ENCODE measurements around the gene GRM7. TPM values are rescaled to one million over a fixed set of nuclear protein-coding genes. Genes with fewer than 3 reads are reported as not detected.

Gene GRM7
- total RNA-seq, 4 donors from 2014 or later = 0.09 TPM; not detected in 3

DNA sequence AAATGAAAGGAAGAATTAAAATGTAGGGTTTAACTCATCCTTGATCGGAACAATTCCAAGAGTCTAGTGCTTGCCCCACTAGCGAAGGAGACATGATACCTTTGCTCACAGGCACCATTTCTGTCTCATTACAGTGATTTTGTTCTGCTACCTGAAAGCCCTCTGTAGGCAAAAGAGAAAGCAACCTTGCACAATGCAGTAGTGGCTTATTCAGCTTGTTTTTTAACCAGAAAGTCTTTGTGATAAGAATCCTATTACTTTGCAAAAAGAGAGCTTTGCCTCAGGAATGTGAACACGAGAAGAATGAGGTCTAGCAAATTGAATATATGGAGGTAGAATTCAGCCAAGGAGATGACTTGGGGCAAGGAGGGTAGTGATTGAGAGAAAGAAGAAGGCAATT lies 684.4 kb downstream of the GRM7 start:
- H3K9me3 ChIP-seq = no peaks in the 10 kb centered on the region
- WGBS, 2 donors = 81 to 83% methylated on average over 3 of the region's 3 CpGs
- no peaks in the 10 kb centered on the region for H3K27me3 ChIP-seq
- no peaks in the 10 kb centered on the region for H3K36me3 ChIP-seq
- no peak overlapping the region for H3K27ac ChIP-seq
- no peaks in the 10 kb centered on the region for H3K4me1 ChIP-seq
- no peak for DNase-seq
- TF ChIP-seq, protein P1, sequence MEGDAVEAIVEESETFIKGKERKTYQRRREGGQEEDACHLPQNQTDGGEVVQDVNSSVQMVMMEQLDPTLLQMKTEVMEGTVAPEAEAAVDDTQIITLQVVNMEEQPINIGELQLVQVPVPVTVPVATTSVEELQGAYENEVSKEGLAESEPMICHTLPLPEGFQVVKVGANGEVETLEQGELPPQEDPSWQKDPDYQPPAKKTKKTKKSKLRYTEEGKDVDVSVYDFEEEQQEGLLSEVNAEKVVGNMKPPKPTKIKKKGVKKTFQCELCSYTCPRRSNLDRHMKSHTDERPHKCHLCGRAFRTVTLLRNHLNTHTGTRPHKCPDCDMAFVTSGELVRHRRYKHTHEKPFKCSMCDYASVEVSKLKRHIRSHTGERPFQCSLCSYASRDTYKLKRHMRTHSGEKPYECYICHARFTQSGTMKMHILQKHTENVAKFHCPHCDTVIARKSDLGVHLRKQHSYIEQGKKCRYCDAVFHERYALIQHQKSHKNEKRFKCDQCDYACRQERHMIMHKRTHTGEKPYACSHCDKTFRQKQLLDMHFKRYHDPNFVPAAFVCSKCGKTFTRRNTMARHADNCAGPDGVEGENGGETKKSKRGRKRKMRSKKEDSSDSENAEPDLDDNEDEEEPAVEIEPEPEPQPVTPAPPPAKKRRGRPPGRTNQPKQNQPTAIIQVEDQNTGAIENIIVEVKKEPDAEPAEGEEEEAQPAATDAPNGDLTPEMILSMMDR (IDR thresholded peaks at IDR 0.05) = no peak
- no peak for TF ChIP-seq POLR2A (IDR thresholded peaks at IDR 0.05)
- intact Hi-C loops (cut with DNase I) = no loop called here
- no peak overlapping the region for H3K4me3 ChIP-seq

DNA sequence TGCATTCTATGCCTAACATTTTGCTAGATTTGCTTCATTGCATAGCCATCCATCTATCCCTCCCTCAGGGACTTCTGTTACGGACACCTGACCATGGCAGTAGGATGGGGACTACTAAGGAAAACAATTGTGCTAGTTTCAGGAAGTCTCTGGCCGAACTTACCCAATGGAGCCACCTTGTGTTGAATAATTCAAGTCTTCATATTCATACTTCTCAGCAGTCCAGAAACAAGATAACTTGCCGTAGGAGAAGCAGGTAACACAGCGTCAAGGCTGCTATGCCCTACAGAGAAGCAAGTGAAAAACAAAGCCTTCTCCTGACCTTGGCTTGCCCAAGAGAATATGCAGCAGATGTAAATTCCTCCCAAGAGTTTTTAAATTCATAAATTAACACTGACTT lies 685.3 kb downstream of the GRM7 start:
- H3K27me3 ChIP-seq = no peaks in the 10 kb centered on the region
- TF ChIP-seq, protein P1 (IDR thresholded peaks at IDR 0.05) = peak in 2 of 6 experiments; percentile 8 to 9
- no peak for TF ChIP-seq POLR2A (IDR thresholded peaks at IDR 0.05)
- H3K27ac ChIP-seq = no peak overlapping the region
- intact Hi-C loops (cut with DNase I) = no loop called here
- no peaks in the 10 kb centered on the region for H3K9me3 ChIP-seq
- H3K4me1 ChIP-seq = no peaks in the 10 kb centered on the region
- WGBS, 2 donors = 82 to 85% methylated on average over 4 of the region's 4 CpGs
- no peak for DNase-seq
- H3K4me3 ChIP-seq = no peak overlapping the region
- no peaks in the 10 kb centered on the region for H3K36me3 ChIP-seq

DNA sequence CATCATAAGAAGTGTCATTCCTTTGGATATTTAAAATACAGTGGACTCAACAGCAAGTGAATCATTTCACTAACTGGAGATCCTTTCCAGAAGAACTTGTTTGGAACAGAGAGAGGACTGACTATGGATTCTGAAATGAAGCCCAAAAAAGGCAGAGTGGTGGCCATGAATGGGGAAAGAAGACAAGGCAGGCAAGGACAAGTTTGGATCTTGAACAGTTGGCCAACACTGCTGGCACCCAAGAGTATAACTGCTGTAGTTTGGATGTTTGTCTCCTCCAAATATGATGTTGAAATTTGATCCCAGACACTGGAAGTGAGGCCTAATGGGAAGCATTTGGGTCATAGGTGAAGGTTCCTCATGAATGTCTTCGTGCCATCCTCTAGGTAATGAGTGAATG lies 686.9 kb downstream of the GRM7 start:
- H3K27ac ChIP-seq = no peak overlapping the region
- no peaks in the 10 kb centered on the region for H3K27me3 ChIP-seq
- peaks cover 0 to 15% (median 6%) of the 10 kb centered on the region in 3 donors for H3K9me3 ChIP-seq
- H3K4me3 ChIP-seq = no peak overlapping the region
- intact Hi-C loops (cut with DNase I) = no loop called here
- no peak for DNase-seq
- H3K4me1 ChIP-seq = no peaks in the 10 kb centered on the region
- 41 to 42% methylated on average over 1 of the region's 1 CpG for WGBS, 2 donors
- no peak for TF ChIP-seq POLR2A (IDR thresholded peaks at IDR 0.05)
- TF ChIP-seq, protein P1 (IDR thresholded peaks at IDR 0.05) = no peak
- H3K36me3 ChIP-seq = no peaks in the 10 kb centered on the region

DNA sequence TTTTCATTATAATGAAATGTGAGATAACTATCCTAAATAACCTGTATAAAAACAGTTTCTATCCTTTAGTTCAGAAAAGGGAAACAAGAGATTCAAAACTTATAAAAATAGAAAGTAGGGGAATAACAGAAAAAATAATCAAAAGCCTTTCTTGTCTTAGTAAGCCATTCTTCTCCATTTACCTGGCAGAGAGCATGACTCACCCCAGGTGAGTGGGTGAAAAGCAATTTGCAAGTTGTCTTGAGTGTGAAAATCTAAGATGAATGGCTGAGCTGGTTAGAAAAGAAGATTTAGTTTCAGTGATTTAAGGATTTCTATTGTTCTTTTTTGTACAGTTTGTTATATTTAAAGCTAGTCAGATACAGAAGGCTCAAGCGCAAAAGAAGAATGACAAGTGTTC lies 702.0 kb downstream of the GRM7 start:
- Histone ChIP-seq H3K4me3 (no peak overlapping the region), H3K4me1 (no peaks in the 10 kb centered on the region), H3K9me3 (no peaks in the 10 kb centered on the region), H3K27me3 (no peaks in the 10 kb centered on the region), H3K36me3 (no peaks in the 10 kb centered on the region), H3K27ac (no peak overlapping the region)
- intact Hi-C loops (cut with DNase I) = no loop called here
- DNase-seq = no peak
- 15 to 47% methylated on average over 1 of the region's 1 CpG for WGBS, 2 donors
- TF ChIP-seq, protein P1 (IDR thresholded peaks at IDR 0.05) = no peak
- TF ChIP-seq POLR2A (IDR thresholded peaks at IDR 0.05) = no peak

DNA sequence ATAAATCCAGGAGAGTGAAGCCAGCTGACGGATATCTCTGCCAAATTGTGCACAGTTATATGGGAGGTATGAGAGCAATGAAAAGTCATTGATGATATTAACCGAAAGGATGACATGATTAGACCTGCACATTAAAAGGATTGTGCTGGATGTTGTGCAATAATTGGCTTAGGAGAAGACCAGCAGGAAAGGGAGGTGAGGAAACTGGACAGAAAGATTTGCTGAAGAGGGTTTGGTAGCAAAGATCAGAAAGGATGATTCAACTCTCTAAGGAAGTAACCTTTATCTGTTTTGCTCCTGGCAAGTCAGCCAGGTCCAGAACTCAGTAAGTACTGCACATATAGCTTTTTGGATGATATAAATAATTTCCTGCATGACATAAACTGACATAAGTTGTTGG lies 704.7 kb downstream of the GRM7 start:
- Histone ChIP-seq H3K9me3 (no peaks in the 10 kb centered on the region), H3K27ac (no peak overlapping the region), H3K4me3 (no peak overlapping the region), H3K27me3 (no peaks in the 10 kb centered on the region), H3K36me3 (no peaks in the 10 kb centered on the region), H3K4me1 (no peaks in the 10 kb centered on the region)
- no peak for TF ChIP-seq POLR2A (IDR thresholded peaks at IDR 0.05)
- TF ChIP-seq, protein P1 (IDR thresholded peaks at IDR 0.05) = no peak
- intact Hi-C loops (cut with DNase I) = no loop called here
- no peak for DNase-seq
- 35 to 45% methylated on average over 2 of the region's 2 CpGs for WGBS, 2 donors
